Left lung (tissue), 10 donors: ENCODE data around the gene HECTD2. TPM values are rescaled to one million over a fixed set of nuclear protein-coding genes. Genes with fewer than 3 reads are reported as not detected.

Experiments used
- ATAC-seq: fragments of 200-7000 bp; cut with Tn5 transposase; one replicate; pipeline ENCODE4 v1.9.1; 2020; ENCODE audit warnings: moderate library complexity
- DNase-seq, 4 donors: peaks; one replicate each; pipeline ENCODE4 v3.0.0-alpha.2; 2013 to 2020
- H3K27ac ChIP-seq, 2 donors: fragments of 200-600 bp; sonication (generic) in 1 of 2; one replicate each; pipeline versions ENCODE4 v1.5.0 to v1.8.0; 2020 to 2021
- H3K27me3 ChIP-seq, 2 donors: fragments of 200-600 bp; sonication (generic) in 1 of 2; one replicate each; pipeline versions ENCODE4 v1.5.0 to v1.8.0; 2020 to 2021
- H3K36me3 ChIP-seq, 2 donors: fragments of 200-600 bp; sonication (generic) in 1 of 2; one replicate each; pipeline versions ENCODE4 v1.5.0 to v1.8.0; 2020 to 2021
- H3K4me1 ChIP-seq, 2 donors: fragments of 200-600 bp; one replicate each; pipeline ENCODE4 v1.8.0; 2021
- H3K4me3 ChIP-seq, 2 donors: fragments of 200-600 bp; sonication (generic) in 1 of 2; one replicate each; pipeline versions ENCODE4 v1.5.0 to v1.8.0; 2020 to 2021; ENCODE audit warnings: mild to moderate bottlenecking in 1 of 2
- H3K9me3 ChIP-seq, 2 donors: fragments of 200-600 bp; sonication (generic) in 1 of 2; one replicate each; pipeline versions ENCODE4 v1.5.0 to v1.8.0; 2020 to 2021
- CTCF ChIP-seq, 2 donors: fragments of 200-600 bp; sonication (generic) in 1 of 2; IDR thresholded peaks; one replicate each; pipeline versions ENCODE4 v1.5.0 to v1.8.0; 2021; ENCODE audit warnings: antibody characterized with exemption in 2 of 2
- intact Hi-C, 2 donors: fragments of 100-400 bp; cut with DNase I; formaldehyde crosslinking; loops; one replicate each; pipeline versions ENCODE4 v1.11.2 to v1.14.2; 2022
- polyA plus RNA-seq, 6 donors: library from polyadenylated mRNA; unstranded; fragments of 120-200 nt; gene quantifications; one replicate each; pipeline ENCODE4 v1.2.1, GENCODE V29; 2013; ENCODE audit not compliant: insufficient read length in 6 of 6
- total RNA-seq, 2 donors: library from RNA; stranded (reverse); fragmentation: NEBNext Ultra II Directional; extraction: Animal tissue kit (Norgen Biotek cat#: 25700); gene quantifications; one replicate each; pipeline ENCODE4 v1.2.1, GENCODE V29; 2021
- donor health status: DM: no; HTN: yes; CAD: no.
- donor health status: DM: no; HTN: no; CAD: no.

HECTD2 gene
- total and polyA plus RNA-seq, 8 donors, result 9.9 to 89.1 (median 74.7) TPM

DNA sequence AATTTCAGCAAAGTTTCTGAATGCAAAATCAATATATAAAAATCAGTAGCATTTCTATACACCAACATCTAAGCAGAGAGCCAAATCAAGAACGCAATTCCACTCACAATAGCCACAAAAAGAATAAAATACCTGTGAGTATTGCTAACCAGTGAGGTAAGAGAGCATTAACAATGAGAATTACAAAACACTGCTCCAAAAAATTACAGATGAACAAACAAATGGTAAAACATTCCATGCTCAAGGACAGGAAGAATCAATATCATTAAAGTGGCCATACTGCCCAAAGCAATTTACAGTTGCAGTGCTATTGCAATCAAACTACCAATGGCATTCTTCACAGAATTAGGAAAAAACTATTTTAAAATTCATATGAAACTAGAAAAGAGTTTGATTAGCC is 61.5 kb downstream of the HECTD2 start:
- Histone ChIP-seq H3K27me3 (no peaks in the 10 kb centered on the region), H3K4me3 (no peak overlapping the region), H3K36me3 (peaks cover 0 to 12% of the 10 kb centered on the region in 2 donors), H3K4me1 (no peaks in the 10 kb centered on the region), H3K27ac (no peak overlapping the region), H3K9me3 (no peaks in the 10 kb centered on the region)
- no peak for TF ChIP-seq CTCF (IDR thresholded peaks at IDR 0.05)
- no peak for ATAC-seq
- no peak for DNase-seq
- intact Hi-C loops, result no loop called here

DNA sequence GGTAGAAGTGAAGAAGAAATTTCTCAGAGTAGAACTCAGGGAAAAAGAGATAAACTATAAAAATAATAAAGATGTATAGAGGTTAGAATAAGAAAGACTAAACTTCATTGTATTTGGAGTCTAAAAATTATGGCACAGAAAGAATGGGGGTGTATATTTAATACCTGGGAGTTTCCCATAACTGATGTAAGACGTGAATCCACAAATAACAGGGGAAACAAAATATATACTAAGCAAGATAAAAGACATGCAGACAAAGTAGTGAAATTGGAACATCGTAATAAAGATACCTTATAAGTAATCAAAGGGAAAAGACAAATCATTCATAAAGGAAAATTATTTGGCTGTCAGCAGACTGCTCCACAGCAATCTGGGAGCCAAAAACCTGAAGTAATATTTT is 62.8 kb downstream of the HECTD2 start:
- Histone ChIP-seq H3K27ac (no peak overlapping the region), H3K27me3 (no peaks in the 10 kb centered on the region), H3K4me3 (no peak overlapping the region), H3K9me3 (no peaks in the 10 kb centered on the region), H3K4me1 (no peaks in the 10 kb centered on the region), H3K36me3 (no peaks in the 10 kb centered on the region)
- TF ChIP-seq CTCF (IDR thresholded peaks at IDR 0.05), result no peak
- intact Hi-C loops, result no loop called here
- DNase-seq (no peak), ATAC-seq (no peak)

DNA sequence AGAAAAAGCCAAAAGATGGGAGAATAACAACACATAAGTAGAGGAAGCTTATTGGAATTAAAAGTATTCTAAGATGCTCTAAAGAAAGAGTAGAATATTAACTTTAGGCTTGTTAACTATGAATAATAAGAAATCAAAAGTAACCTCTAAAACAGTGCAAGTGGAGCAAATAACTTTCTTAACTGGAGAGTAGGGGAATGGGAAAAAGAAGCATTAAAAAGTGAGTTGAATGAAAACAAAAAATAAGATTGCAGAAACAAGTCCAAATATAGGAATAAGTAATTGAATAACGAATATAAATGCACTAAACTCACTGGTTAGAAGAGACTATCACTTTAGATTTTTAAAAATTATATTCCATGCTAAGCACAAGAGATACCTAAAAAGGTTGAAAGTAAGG is 63.9 kb downstream of the HECTD2 start:
- Histone ChIP-seq H3K4me3 (no peak overlapping the region), H3K27me3 (no peaks in the 10 kb centered on the region), H3K4me1 (no peaks in the 10 kb centered on the region), H3K9me3 (no peaks in the 10 kb centered on the region), H3K27ac (no peak overlapping the region), H3K36me3 (peaks cover 0 to 4% of the 10 kb centered on the region in 2 donors)
- no peak for TF ChIP-seq CTCF (IDR thresholded peaks at IDR 0.05)
- intact Hi-C loops, result no loop called here
- ATAC-seq (no peak), DNase-seq (no peak)

DNA sequence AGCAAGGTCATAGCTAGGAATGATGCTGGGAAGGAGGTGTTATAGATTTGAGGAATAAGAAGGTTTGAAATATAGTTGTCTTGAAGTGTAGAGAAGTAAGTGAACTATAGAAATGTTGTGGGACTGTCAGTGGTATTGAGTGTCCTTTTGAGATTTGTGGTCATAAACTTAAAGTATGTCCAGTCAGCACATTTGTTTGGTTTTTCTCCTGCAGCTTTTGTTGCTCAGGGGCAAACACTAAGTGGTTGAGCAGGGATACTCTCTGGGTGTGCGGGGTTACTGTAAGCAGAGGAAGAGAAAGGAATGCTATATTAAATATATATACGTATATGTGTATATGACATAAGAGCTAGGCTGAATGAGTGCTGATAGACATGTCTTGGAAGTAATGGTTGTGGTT is 67.1 kb downstream of the HECTD2 start:
- no peak overlapping the region for H3K4me3 ChIP-seq
- peaks cover 0 to 4% of the 10 kb centered on the region in 2 donors for H3K36me3 ChIP-seq
- H3K27ac ChIP-seq, result no peak overlapping the region
- DNase-seq (no peak), ATAC-seq (no peak)
- TF ChIP-seq CTCF (IDR thresholded peaks at IDR 0.05), result no peak
- H3K9me3 ChIP-seq, result no peaks in the 10 kb centered on the region
- H3K4me1 ChIP-seq, result no peaks in the 10 kb centered on the region
- intact Hi-C loops, result no loop called here
- H3K27me3 ChIP-seq, result no peaks in the 10 kb centered on the region

GRCh38 chr10:91479583-91479982 is 69.4 kb downstream of the HECTD2 start:
- ATAC-seq (no peak), DNase-seq (no peak)
- H3K36me3 ChIP-seq, result peaks cover 0 to 9% of the 10 kb centered on the region in 2 donors
- H3K27ac ChIP-seq, result no peak overlapping the region
- TF ChIP-seq CTCF (IDR thresholded peaks at IDR 0.05), result no peak
- no peak overlapping the region for H3K4me3 ChIP-seq
- intact Hi-C loops, result no loop called here
- H3K9me3 ChIP-seq, result no peaks in the 10 kb centered on the region
- H3K4me1 ChIP-seq, result no peaks in the 10 kb centered on the region
- no peaks in the 10 kb centered on the region for H3K27me3 ChIP-seq
